Measurements from ENCODE around the gene MLPH.

MLPH gene

DNA sequence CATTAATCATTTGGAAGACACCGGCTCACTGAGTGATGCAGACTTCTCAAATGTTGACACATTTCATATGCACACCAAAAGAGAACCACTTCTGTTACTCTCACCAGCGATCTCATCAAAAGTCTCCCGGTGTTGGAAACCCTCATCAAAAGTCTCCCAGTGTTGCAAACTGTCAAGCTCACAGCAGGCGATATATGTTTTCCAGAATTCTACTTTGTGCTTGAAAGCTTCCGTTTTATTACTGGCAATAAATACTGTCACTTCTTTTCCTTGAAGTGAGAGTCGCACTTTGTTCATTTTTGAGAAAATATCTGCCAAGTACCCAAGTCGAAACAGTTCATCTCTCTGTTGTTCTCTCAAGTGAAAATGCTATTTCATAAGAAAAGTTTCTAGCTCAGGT lies 20.5 kb downstream of the MLPH start:
- no peak overlapping the region for H3K4me2 ChIP-seq
- H3K4me1 ChIP-seq = peaks cover 13% of the 10 kb centered on the region; the same call in 1 of the 2 replicates
- H3K4me3 ChIP-seq = no peak overlapping the region
- H3K36me3 ChIP-seq = no peaks in the 10 kb centered on the region
- H4K20me1 ChIP-seq = no peaks in the 10 kb centered on the region
- no peak overlapping the region for H3K9ac ChIP-seq
- peaks cover 27% of the 10 kb centered on the region for H3K27me3 ChIP-seq
- peaks cover 14% of the 10 kb centered on the region; the same call in 1 of the 2 replicates for H3K9me3 ChIP-seq
- TF ChIP-seq Cebpa-rat (IDR thresholded peaks at IDR 0.05) = no peak
- no peak overlapping the region for H3K27ac ChIP-seq

DNA sequence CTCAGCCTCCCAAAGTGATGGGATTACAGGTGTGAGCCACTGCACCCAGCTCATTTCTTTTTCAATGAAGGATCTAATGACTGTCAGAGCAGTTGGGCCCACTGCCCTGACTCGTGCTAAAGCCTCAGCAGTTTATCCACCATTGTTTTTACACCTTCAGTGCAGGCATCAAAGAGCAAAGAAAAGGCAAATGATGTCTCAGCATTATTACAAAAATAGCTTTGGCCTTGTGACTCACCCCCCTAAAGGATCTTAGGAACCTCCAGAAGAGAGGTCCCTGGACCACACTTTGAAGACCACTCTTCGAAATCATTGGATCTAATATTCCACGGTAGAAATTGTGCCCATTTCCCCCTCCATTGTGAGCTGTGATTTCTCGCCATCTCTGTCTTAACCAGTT lies 21.3 kb downstream of the MLPH start:
- no peaks in the 10 kb centered on the region for H4K20me1 ChIP-seq
- H3K9ac ChIP-seq = no peak overlapping the region
- H3K36me3 ChIP-seq = no peaks in the 10 kb centered on the region
- no peak overlapping the region for H3K27ac ChIP-seq
- peaks cover 21% of the 10 kb centered on the region for H3K4me1 ChIP-seq
- TF ChIP-seq Cebpa-rat (IDR thresholded peaks at IDR 0.05) = no peak
- H3K27me3 ChIP-seq = peaks cover 27% of the 10 kb centered on the region
- no peak overlapping the region for H3K4me3 ChIP-seq
- H3K9me3 ChIP-seq = peaks cover 14% of the 10 kb centered on the region; the same call in 1 of the 2 replicates
- H3K4me2 ChIP-seq = no peak overlapping the region

DNA sequence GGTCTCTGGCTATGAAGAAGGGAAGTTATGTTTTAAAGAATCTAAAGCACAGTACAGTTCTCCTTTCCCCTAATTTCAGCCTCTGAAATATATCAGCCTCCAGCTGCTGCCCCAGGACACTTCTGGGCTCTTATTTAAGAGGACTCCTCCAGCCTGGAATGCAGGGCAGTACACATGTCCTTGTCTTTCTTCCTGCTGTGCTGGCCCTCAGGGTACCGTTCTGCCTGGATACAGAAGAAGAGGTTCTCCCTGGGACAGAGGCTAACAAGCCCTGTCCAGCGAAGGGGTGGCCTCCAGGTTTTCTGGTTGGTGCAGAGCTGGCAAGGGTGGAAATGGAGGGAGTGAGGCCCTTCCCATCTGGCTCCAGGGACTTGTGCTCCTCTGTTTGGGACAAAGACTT lies 22.1 kb downstream of the MLPH start:
- no peaks in the 10 kb centered on the region for H3K36me3 ChIP-seq
- no peak overlapping the region for H3K9ac ChIP-seq
- H4K20me1 ChIP-seq = no peaks in the 10 kb centered on the region
- H3K4me3 ChIP-seq = no peak overlapping the region
- peaks cover 27% of the 10 kb centered on the region for H3K27me3 ChIP-seq
- peaks cover 29% of the 10 kb centered on the region for H3K4me1 ChIP-seq
- no peak for TF ChIP-seq Cebpa-rat (IDR thresholded peaks at IDR 0.05)
- peaks cover 14% of the 10 kb centered on the region; the same call in 1 of the 2 replicates for H3K9me3 ChIP-seq
- no peak overlapping the region for H3K27ac ChIP-seq
- H3K4me2 ChIP-seq = no peak overlapping the region

DNA sequence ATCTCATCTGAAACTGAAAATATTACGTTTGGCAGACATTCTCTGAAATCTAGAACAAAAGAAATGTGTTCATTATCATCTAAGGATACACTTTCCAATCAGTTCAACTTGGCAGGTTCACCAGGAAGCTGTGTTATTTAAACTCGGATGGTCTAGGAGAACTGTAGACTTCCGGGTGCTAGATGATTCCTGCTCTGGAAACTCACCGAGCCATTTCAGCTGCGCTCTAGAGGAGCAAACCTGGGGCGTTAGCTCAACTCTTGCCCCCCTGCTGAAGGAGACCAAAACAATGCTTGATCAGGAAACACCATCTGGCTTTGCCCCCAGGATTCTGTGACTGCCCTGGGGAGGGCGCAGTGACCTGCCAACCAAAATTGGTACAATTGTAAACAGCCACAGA lies 22.9 kb downstream of the MLPH start:
- Histone ChIP-seq H3K4me2 (no peak overlapping the region), H3K36me3 (no peaks in the 10 kb centered on the region)

DNA sequence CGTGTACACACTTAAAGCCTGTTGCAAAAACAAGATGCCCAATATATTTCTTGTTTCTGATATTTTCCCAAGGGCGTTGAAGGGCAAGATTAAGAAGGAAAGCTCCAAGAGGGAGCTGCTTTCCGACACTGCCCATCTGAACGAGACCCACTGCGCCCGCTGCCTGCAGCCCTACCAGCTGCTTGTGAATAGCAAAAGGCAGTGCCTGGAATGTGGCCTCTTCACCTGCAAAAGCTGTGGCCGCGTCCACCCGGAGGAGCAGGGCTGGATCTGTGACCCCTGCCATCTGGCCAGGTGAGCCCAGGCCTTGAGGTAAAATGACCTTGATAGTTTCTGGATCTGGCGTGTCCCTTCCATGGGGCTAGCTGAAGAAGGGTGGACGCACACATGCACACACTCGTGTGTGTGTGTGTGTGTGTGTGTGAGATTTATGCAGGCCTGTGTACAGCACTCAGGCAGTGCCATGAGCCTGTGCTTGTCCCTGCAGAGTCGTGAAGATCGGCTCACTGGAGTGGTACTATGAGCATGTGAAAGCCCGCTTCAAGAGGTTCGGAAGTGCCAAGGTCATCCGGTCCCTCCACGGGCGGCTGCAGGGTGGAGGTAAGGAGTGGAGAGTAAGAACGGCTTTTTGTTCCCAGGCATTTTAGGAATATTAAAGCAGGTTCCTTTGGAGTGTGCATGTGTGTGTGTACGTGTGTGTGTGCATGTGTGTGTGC lies 23.6 kb downstream of the MLPH start:
- no peaks in the 10 kb centered on the region for H3K36me3 ChIP-seq
- H3K9ac ChIP-seq = no peak overlapping the region
- H4K20me1 ChIP-seq = no peaks in the 10 kb centered on the region
- no peak overlapping the region for H3K27ac ChIP-seq
- peaks cover 27% of the 10 kb centered on the region for H3K27me3 ChIP-seq
- no peak for TF ChIP-seq Cebpa-rat (IDR thresholded peaks at IDR 0.05)
- H3K9me3 ChIP-seq = peaks cover 10% of the 10 kb centered on the region; the same call in 1 of the 2 replicates
- no peak overlapping the region for H3K4me3 ChIP-seq
- no peak overlapping the region for H3K4me2 ChIP-seq
- peaks cover 41% of the 10 kb centered on the region for H3K4me1 ChIP-seq

More for the DNA sequence above, 22.9 kb downstream of the MLPH start:
- peaks cover 14% of the 10 kb centered on the region; the same call in 1 of the 2 replicates for H3K9me3 ChIP-seq
- H3K27me3 ChIP-seq = peaks cover 27% of the 10 kb centered on the region
- peaks cover 37% of the 10 kb centered on the region for H3K4me1 ChIP-seq
- no peak overlapping the region for H3K4me3 ChIP-seq
- no peak for TF ChIP-seq Cebpa-rat (IDR thresholded peaks at IDR 0.05)
- H3K9ac ChIP-seq = no peak overlapping the region
- H4K20me1 ChIP-seq = no peaks in the 10 kb centered on the region
- H3K27ac ChIP-seq = no peak overlapping the region

DNA sequence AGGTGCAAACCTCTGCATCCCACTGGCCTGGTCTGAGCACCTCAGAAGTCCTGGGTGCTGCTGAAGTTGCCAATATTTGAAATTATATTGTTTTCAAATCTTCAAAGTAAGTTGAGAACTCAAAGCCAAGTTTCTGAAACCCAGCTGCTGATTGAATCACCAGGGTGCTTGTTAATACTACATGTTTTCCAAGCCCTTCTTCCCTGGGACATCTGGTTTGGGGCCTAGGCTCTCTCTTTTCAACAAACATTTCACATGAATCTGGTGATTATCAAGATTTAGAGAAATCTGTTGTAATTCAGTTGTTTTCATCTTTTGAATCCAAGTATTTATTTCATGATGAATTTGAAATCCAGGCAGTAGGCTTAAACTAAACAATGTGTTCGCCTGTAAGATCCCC lies 24.4 kb downstream of the MLPH start:
- no peaks in the 10 kb centered on the region for H4K20me1 ChIP-seq
- peaks cover 46% of the 10 kb centered on the region for H3K4me1 ChIP-seq
- no peak overlapping the region for H3K9ac ChIP-seq
- H3K4me2 ChIP-seq = no peak overlapping the region
- TF ChIP-seq Cebpa-rat (IDR thresholded peaks at IDR 0.05) = no peak
- peaks cover 27% of the 10 kb centered on the region for H3K27me3 ChIP-seq
- no peak overlapping the region for H3K4me3 ChIP-seq
- H3K27ac ChIP-seq = no peak overlapping the region
- H3K36me3 ChIP-seq = no peaks in the 10 kb centered on the region
- H3K9me3 ChIP-seq = peaks cover 6% of the 10 kb centered on the region; the same call in 1 of the 2 replicates

DNA sequence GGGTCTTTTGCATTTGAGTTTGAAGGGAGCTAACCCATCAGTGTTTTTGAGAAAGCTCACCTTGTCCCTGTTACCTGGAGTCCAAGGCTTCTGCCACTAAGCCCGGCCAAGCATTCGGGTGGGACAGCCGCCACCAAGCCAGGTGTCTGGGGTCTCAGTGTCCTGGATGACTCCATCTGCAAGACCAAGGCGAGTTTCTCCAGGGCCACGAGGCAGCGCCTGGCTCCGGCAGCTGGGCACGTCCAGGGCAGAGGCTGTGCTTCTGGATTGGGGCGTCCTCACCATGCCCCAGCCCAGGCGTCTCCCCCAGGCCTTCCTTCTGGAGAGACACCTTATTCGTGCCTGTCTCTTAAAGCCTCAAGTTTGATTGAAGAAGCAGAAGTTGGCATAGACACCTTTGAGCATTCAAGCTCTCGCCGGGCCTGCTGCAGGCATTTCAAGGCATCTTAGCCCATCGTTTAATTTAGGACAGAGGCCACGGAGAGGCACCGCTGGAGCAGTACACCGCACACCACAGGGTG lies 24.9 kb downstream of the MLPH start:
- TF ChIP-seq Cebpa-rat (IDR thresholded peaks at IDR 0.05) = no peak
- no peak overlapping the region for H3K4me2 ChIP-seq
- no peak overlapping the region for H3K9ac ChIP-seq
- H3K4me3 ChIP-seq = no peak overlapping the region
- H4K20me1 ChIP-seq = no peaks in the 10 kb centered on the region
- H3K27me3 ChIP-seq = peaks cover 25% of the 10 kb centered on the region
- H3K27ac ChIP-seq = no peak overlapping the region
- H3K9me3 ChIP-seq = 0 out of 2 replicates have a peak, but pooled peaks cover under 1% of the 10 kb centered on the region
- no peaks in the 10 kb centered on the region for H3K36me3 ChIP-seq
- peaks cover 48% of the 10 kb centered on the region for H3K4me1 ChIP-seq

DNA sequence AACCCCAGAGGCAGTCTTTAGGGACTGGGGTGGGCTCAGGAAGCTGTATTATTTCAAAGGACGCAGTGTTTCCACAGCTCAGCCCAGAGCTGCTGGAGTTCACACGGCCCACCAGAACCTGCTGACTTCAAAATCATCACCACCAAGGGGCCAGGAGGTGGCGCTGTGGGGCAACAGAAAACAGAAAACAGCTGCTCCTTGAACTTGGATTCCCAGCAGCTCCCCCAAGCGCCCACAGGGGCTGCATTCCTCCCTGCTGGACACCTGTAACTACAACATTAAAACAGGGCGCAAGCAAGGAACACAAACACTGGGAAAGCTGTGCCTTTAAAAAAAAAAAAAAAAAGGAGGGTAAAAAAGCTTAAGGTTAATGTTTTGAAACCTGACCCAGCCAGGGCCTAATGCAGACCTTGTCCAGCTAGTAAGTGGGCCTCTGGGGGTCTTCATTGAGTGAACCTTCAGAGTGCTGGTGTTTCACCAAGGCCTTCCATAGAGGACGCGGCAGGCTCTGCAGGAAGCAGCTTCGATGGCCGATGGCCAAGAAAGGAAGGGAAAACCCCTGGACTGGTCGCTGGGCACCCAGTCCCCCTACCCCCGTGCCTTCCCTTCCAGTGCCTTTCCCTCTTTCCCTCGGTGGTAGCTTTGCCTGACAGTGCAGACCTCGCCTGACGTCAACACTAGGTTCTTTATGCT lies 25.9 kb downstream of the MLPH start:
- Histone ChIP-seq H3K4me1 (peaks cover 48% of the 10 kb centered on the region), H3K27ac (peak overlapping the region; percentile 70), H3K36me3 (no peaks in the 10 kb centered on the region), H3K4me3 (no peak overlapping the region), H3K27me3 (peaks cover 16% of the 10 kb centered on the region), H3K9ac (no peak overlapping the region), H3K4me2 (peak overlapping the region; percentile 86), H3K9me3 (no peaks in the 10 kb centered on the region), H4K20me1 (no peaks in the 10 kb centered on the region)
- TF ChIP-seq Cebpa-rat (IDR thresholded peaks at IDR 0.05) = no peak

DNA sequence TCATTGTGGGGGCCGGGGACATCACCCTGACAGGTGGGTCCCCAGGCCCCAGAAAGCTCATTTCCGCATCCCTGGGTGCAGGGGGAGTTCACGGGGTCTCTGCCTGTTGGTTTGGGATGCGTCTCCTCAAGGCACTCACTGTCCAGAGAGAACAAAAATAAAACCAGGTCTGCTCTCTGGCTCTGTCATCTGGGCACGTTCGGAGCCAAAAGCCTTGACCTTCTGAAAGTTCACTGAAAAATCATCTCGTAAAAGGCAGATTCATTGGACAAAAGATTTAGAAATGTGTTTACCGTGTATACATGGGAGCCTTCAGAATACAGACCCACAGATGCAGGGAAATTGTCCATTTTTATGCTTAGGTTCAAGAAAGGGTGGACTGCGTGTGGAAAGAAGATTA lies 26.6 kb downstream of the MLPH start:
- Histone ChIP-seq H3K27ac (peak overlapping the region; percentile 70), H3K4me2 (peak overlapping the region; percentile 86), H3K36me3 (no peaks in the 10 kb centered on the region), H3K9ac (peak overlapping the region; percentile 30), H4K20me1 (no peaks in the 10 kb centered on the region), H3K4me1 (peaks cover 48% of the 10 kb centered on the region), H3K4me3 (no peak overlapping the region), H3K9me3 (no peaks in the 10 kb centered on the region), H3K27me3 (peaks cover 8% of the 10 kb centered on the region)
- no peak for TF ChIP-seq Cebpa-rat (IDR thresholded peaks at IDR 0.05)
